Measurements from ENCODE around the gene FAM114A1. TPM values are rescaled to one million over a fixed set of nuclear protein-coding genes. Genes with fewer than 3 reads are reported as not detected.

The FAM114A1 gene
- total RNA-seq, 1 donor from 2014 or later = 27.0 TPM

- TF ChIP-seq CTCF (IDR thresholded peaks at IDR 0.05; ENCODE audit: unreplicated experiment) = no peak
- no peak overlapping the region for H3K4me3 Mint-ChIP-seq (ENCODE audit: unreplicated experiment)
- no peaks in the 10 kb centered on the region for H3K9me3 Mint-ChIP-seq (ENCODE audit: unreplicated experiment)
- no peaks in the 10 kb centered on the region for H3K27me3 Mint-ChIP-seq (ENCODE audit: unreplicated experiment)
- no peak overlapping the region for H3K27ac Mint-ChIP-seq (ENCODE audit: unreplicated experiment)
- H3K36me3 Mint-ChIP-seq (ENCODE audit: low read depth, unreplicated experiment) = peaks cover 5% of the 10 kb centered on the region
- peaks cover 4% of the 10 kb centered on the region for H3K4me1 Mint-ChIP-seq (ENCODE audit: unreplicated experiment)
- no peak for DNase-seq (ENCODE audit: low spot score)
These were observed 56.1 kb downstream of the FAM114A1 start for GRCh38 chr4:38923746-38924145.

GRCh38 chr4:38924353-38924752, 56.7 kb downstream of the FAM114A1 start:
- H3K4me1 Mint-ChIP-seq (ENCODE audit: unreplicated experiment) = peaks cover 4% of the 10 kb centered on the region
- no peak overlapping the region for H3K4me3 Mint-ChIP-seq (ENCODE audit: unreplicated experiment)
- no peak for TF ChIP-seq CTCF (IDR thresholded peaks at IDR 0.05; ENCODE audit: unreplicated experiment)
- DNase-seq (ENCODE audit: low spot score) = no peak
- H3K27me3 Mint-ChIP-seq (ENCODE audit: unreplicated experiment) = no peaks in the 10 kb centered on the region
- peaks cover 5% of the 10 kb centered on the region for H3K36me3 Mint-ChIP-seq (ENCODE audit: low read depth, unreplicated experiment)
- no peak overlapping the region for H3K27ac Mint-ChIP-seq (ENCODE audit: unreplicated experiment)
- no peaks in the 10 kb centered on the region for H3K9me3 Mint-ChIP-seq (ENCODE audit: unreplicated experiment)

GRCh38 chr4:38925492-38926413, 58.1 kb downstream of the FAM114A1 start:
- peaks cover 1% of the 10 kb centered on the region for H3K4me1 Mint-ChIP-seq (ENCODE audit: unreplicated experiment)
- H3K27ac Mint-ChIP-seq (ENCODE audit: unreplicated experiment) = no peak overlapping the region
- no peak overlapping the region for H3K4me3 Mint-ChIP-seq (ENCODE audit: unreplicated experiment)
- no peak for DNase-seq (ENCODE audit: low spot score)
- no peaks in the 10 kb centered on the region for H3K9me3 Mint-ChIP-seq (ENCODE audit: unreplicated experiment)
- H3K36me3 Mint-ChIP-seq (ENCODE audit: low read depth, unreplicated experiment) = peaks cover 5% of the 10 kb centered on the region
- TF ChIP-seq CTCF (IDR thresholded peaks at IDR 0.05; ENCODE audit: unreplicated experiment) = no peak
- H3K27me3 Mint-ChIP-seq (ENCODE audit: unreplicated experiment) = no peaks in the 10 kb centered on the region

- no peak for DNase-seq (ENCODE audit: low spot score)
- H3K4me1 Mint-ChIP-seq (ENCODE audit: unreplicated experiment) = no peaks in the 10 kb centered on the region
- H3K9me3 Mint-ChIP-seq (ENCODE audit: unreplicated experiment) = no peaks in the 10 kb centered on the region
- peaks cover 9% of the 10 kb centered on the region for H3K36me3 Mint-ChIP-seq (ENCODE audit: low read depth, unreplicated experiment)
- H3K4me3 Mint-ChIP-seq (ENCODE audit: unreplicated experiment) = no peak overlapping the region
- TF ChIP-seq CTCF (IDR thresholded peaks at IDR 0.05; ENCODE audit: unreplicated experiment) = no peak
- H3K27ac Mint-ChIP-seq (ENCODE audit: unreplicated experiment) = no peak overlapping the region
- no peaks in the 10 kb centered on the region for H3K27me3 Mint-ChIP-seq (ENCODE audit: unreplicated experiment)
These were observed 59.3 kb downstream of the FAM114A1 start for GRCh38 chr4:38926896-38927295.

- Mint-ChIP-seq H3K27ac (ENCODE audit: unreplicated experiment) (no peak overlapping the region), H3K4me1 (ENCODE audit: unreplicated experiment) (no peaks in the 10 kb centered on the region), H3K36me3 (ENCODE audit: low read depth, unreplicated experiment) (peaks cover 16% of the 10 kb centered on the region), H3K4me3 (ENCODE audit: unreplicated experiment) (no peak overlapping the region), H3K27me3 (ENCODE audit: unreplicated experiment) (no peaks in the 10 kb centered on the region), H3K9me3 (ENCODE audit: unreplicated experiment) (no peaks in the 10 kb centered on the region)
- no peak for DNase-seq (ENCODE audit: low spot score)
- no peak for TF ChIP-seq CTCF (IDR thresholded peaks at IDR 0.05; ENCODE audit: unreplicated experiment)
These were observed 61.0 kb downstream of the FAM114A1 start for GRCh38 chr4:38928568-38928967.
